Epithelial cell of esophagus (primary cell): ENCODE measurements around the gene FAT3.

Experiments
- DNase-seq: peaks from one replicate; pipeline ENCODE4 v3.0.0; 2010; ENCODE audit warnings: low read depth
- H3K4me3 ChIP-seq: 2 replicates; pipeline ENCODE4 v1.5.1; 2011; ENCODE audit warnings: mild to moderate bottlenecking, low read length, control low read depth
- CTCF ChIP-seq: IDR thresholded peaks from 2 replicates; pipeline ENCODE4 v1.5.1; 2011; ENCODE audit warnings: low read depth, mild to moderate bottlenecking, low read length, control low read depth, inconsistent platforms; ENCODE audit not compliant: insufficient read depth; ENCODE audit errors: missing control alignments

Gene FAT3

GRCh38 chr11:92224407-92225124 lies at the start of gene FAT3:
TSS of gene FAT3 (plus strand) at chr11:92224818. CDS start at chr11:92352113, 127,295 bp downstream.
- no peak within 1 kb of the TSS for H3K4me3 ChIP-seq
- DNase-seq = peak; percentile 28
- no peak for TF ChIP-seq CTCF

- no peak for DNase-seq
- no peak overlapping the region for H3K4me3 ChIP-seq
- TF ChIP-seq CTCF = no peak
Observed at GRCh38 chr11:92179017-92179670, 45.5 kb upstream of the FAT3 start.

GRCh38 chr11:92180226-92180625 lies 44.4 kb upstream of the FAT3 start:
- no peak for TF ChIP-seq CTCF
- H3K4me3 ChIP-seq = no peak overlapping the region

GRCh38 chr11:92180664-92181251 lies 43.9 kb upstream of the FAT3 start:
- peak; percentile 63 for DNase-seq
- TF ChIP-seq CTCF = no peak

More at GRCh38 chr11:92180226-92180625, 44.4 kb upstream of the FAT3 start:
- no peak for DNase-seq

GRCh38 chr11:92190535-92191206 lies 33.9 kb upstream of the FAT3 start:
- no peak for DNase-seq
- no peak overlapping the region for H3K4me3 ChIP-seq
- TF ChIP-seq CTCF = no peak

More at GRCh38 chr11:92180664-92181251, 43.9 kb upstream of the FAT3 start:
- H3K4me3 ChIP-seq = no peak overlapping the region

GRCh38 chr11:92192141-92192540 lies 32.5 kb upstream of the FAT3 start:
- no peak for DNase-seq
- TF ChIP-seq CTCF = no peak
- no peak overlapping the region for H3K4me3 ChIP-seq
